ENCODE results near the gene ARFGAP3. TPM values are rescaled to one million over a fixed set of nuclear protein-coding genes. Genes with fewer than 3 reads are reported as not detected.

Gene ARFGAP3
- total RNA-seq, 1 experiment from 2014 or later: 16.9 TPM

GRCh38 chr22:42769574-42770447 is 87.3 kb downstream of the ARFGAP3 start:
- TF ChIP-seq HMGXB4 (CRISPR knock-in tag; IDR thresholded peaks at IDR 0.05): no peak
- POLR2A ChIA-PET: interaction anchor here (0.6 kb wide), 1 partner anchor 113 kb away, joined by 4 read pairs; no protein-coding TSS in a partner anchor
- DNase-seq (ENCODE audit: low spot score) (no peak), ATAC-seq (no peak)
- no peak overlapping the region for H3K27ac Mint-ChIP-seq
- CTCF ChIA-PET: interaction anchor here (1.2 kb wide), 1 partner anchor 50 kb away, joined by 3 read pairs; no protein-coding TSS in a partner anchor
- no peaks in the 10 kb centered on the region for H3K36me3 Mint-ChIP-seq
- H3K27me3 Mint-ChIP-seq (ENCODE audit: low read depth): no peaks in the 10 kb centered on the region
- H3K9me3 Mint-ChIP-seq: no peaks in the 10 kb centered on the region
- peaks cover 11% of the 10 kb centered on the region for H3K4me1 Mint-ChIP-seq
- H3K4me3 Mint-ChIP-seq: no peak overlapping the region

GRCh38 chr22:42769238-42769573 is 87.9 kb downstream of the ARFGAP3 start:
- Mint-ChIP-seq H3K27ac (no peak overlapping the region), H3K9me3 (no peaks in the 10 kb centered on the region), H3K36me3 (no peaks in the 10 kb centered on the region), H3K4me3 (no peak overlapping the region), H3K4me1 (peaks cover 11% of the 10 kb centered on the region), H3K27me3 (ENCODE audit: low read depth) (no peaks in the 10 kb centered on the region)
- TF ChIP-seq GABPB1 (CRISPR knock-in tag; IDR thresholded peaks at IDR 0.05): no peak
- no peak for TF ChIP-seq AR (CRISPR knock-in tag; IDR thresholded peaks at IDR 0.05)
- no peak for TF ChIP-seq ZNF263 (CRISPR knock-in tag; IDR thresholded peaks at IDR 0.05; ENCODE audit: low read depth)
- no peak for TF ChIP-seq CREB1 (CRISPR knock-in tag; IDR thresholded peaks at IDR 0.05)
- no peak for TF ChIP-seq JAZF1 (CRISPR knock-in tag; IDR thresholded peaks at IDR 0.05)
- TF ChIP-seq NFYB (CRISPR knock-in tag; conservative IDR thresholded peaks at IDR 0.05; ENCODE audit: low read depth): no peak
- no peak for TF ChIP-seq NR1H2 (CRISPR knock-in tag; IDR thresholded peaks at IDR 0.05)
- no peak for TF ChIP-seq EMX1 (CRISPR knock-in tag; IDR thresholded peaks at IDR 0.05)
- TF ChIP-seq ZNF232 (CRISPR knock-in tag; IDR thresholded peaks at IDR 0.05): no peak
- no peak for TF ChIP-seq ZMAT4 (CRISPR knock-in tag; IDR thresholded peaks at IDR 0.05)
- no peak for TF ChIP-seq TEAD4 (CRISPR knock-in tag; IDR thresholded peaks at IDR 0.05)
- no peak for TF ChIP-seq MAX (CRISPR knock-in tag; IDR thresholded peaks at IDR 0.05)
- TF ChIP-seq ZNF219 (CRISPR knock-in tag; IDR thresholded peaks at IDR 0.05; ENCODE audit: borderline replicate concordance): no peak
- no peak for TF ChIP-seq CDX4 (CRISPR knock-in tag; IDR thresholded peaks at IDR 0.05; ENCODE audit: borderline replicate concordance)
- TF ChIP-seq PREB (CRISPR knock-in tag; IDR thresholded peaks at IDR 0.05; ENCODE audit: borderline replicate concordance): no peak
- TF ChIP-seq ZNF532 (CRISPR knock-in tag; IDR thresholded peaks at IDR 0.05; ENCODE audit: borderline replicate concordance): no peak
- no peak for TF ChIP-seq ELF4 (CRISPR knock-in tag; IDR thresholded peaks at IDR 0.05; ENCODE audit: low read depth)
- no peak for ATAC-seq
- POLR2A ChIA-PET: no interaction called here
- CTCF ChIA-PET: interaction anchor here (1.2 kb wide), 1 partner anchor 51 kb away, joined by 3 read pairs; no protein-coding TSS in a partner anchor
- DNase-seq (ENCODE audit: low spot score): no peak

All from WTC11 (cell line).